Transverse colon (tissue), 4 donors: ENCODE results near the gene GIPC1.

Experiments
- POLR2A ChIP-seq: fragments of 450-650 bp; IDR thresholded peaks from one replicate; pipeline ENCODE4 v1.6.1; 2016; ENCODE audit warnings: antibody characterized with exemption, mild to moderate bottlenecking, moderate library complexity
- POLR2AphosphoS5 ChIP-seq, 3 donors: sonication (generic); formaldehyde crosslinking; IDR thresholded peaks; one replicate each; pipeline ENCODE4 v1.6.1; 2016; ENCODE audit warnings: antibody characterized with exemption in 3 of 3
- TF ChIP-seq, protein P1 (sequence below), 5 experiments: fragments of 200-600 bp in 3 of 5; fragments of 450-650 bp in 2 of 5; sonication (generic) in 3 of 5; IDR thresholded peaks; 1 replicate in 2 of 5; 2 replicates in 3 of 5; pipeline ENCODE4 v1.5.1; 2016 to 2017; ENCODE audit warnings: antibody characterized with exemption in 5 of 5, inconsistent platforms in 3 of 5, mild to moderate bottlenecking in 2 of 5, moderate library complexity in 1 of 5

DNA sequence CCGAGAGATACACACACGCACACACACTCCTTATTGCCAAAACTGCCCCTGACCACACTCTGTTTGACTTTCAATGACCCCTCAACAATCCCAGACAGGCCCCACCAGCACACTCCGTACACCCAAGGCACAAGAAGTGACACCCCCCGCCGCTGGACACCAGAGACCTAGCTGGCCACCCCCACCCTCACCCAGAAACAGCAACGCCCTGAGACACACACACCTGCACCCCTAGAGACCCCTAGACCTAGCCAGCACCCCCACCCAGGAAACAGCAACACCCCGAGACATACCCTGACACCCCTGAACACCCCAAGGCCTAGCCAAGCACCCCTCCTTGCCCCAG, 19.6 kb downstream of the GIPC1 start:
- TF ChIP-seq, protein P1, sequence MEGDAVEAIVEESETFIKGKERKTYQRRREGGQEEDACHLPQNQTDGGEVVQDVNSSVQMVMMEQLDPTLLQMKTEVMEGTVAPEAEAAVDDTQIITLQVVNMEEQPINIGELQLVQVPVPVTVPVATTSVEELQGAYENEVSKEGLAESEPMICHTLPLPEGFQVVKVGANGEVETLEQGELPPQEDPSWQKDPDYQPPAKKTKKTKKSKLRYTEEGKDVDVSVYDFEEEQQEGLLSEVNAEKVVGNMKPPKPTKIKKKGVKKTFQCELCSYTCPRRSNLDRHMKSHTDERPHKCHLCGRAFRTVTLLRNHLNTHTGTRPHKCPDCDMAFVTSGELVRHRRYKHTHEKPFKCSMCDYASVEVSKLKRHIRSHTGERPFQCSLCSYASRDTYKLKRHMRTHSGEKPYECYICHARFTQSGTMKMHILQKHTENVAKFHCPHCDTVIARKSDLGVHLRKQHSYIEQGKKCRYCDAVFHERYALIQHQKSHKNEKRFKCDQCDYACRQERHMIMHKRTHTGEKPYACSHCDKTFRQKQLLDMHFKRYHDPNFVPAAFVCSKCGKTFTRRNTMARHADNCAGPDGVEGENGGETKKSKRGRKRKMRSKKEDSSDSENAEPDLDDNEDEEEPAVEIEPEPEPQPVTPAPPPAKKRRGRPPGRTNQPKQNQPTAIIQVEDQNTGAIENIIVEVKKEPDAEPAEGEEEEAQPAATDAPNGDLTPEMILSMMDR (IDR thresholded peaks at IDR 0.05) = no peak
- TF ChIP-seq POLR2AphosphoS5 (IDR thresholded peaks at IDR 0.05) = no peak
- TF ChIP-seq POLR2A = no peak
